ENCODE measurements around the gene ZNF730.
"Not testable (repeated sequence)": the region's sequence is repeated elsewhere in the genome, so short reads cannot be mapped to it uniquely, and the experiment has no call there.

Gene ZNF730

DNA sequence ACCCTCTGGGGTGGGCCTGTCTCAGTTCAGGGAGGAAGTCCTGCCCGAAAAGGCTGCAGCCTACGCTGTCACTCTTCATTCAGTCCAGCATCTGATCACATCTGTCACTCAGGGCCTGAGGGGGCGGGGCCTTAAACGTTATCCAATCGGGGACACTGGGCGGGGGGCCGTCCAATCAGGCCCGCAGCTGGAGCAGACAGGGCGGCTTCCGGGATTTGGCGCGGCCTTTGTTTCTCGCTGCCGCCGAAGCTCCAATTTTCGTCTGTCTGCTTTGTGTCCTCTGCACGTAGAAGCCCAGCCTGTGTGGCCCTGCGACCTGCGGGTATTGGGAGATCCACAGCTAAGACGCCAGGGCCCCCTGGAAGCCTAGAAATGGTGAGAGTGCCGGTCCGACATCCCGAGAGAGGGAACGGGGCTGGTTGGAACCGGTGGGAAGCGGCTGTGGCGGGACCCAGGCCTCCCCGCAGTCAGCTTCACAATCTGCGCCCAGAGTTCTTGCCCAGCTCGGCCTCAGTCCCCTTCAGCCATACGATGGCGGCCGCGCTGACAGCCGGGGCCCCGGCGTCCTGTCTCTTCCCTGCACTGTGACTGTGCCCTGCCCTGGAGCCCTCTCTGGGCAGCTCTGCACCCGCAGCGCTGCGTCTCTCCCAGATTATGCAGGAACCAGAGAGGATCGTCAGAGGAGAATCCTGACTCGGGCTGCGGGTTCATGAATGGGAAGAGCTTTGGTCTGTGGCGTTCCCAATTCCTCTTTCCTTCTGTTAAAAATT lies at the start of gene ZNF730:
ZNF730 (plus strand) TSS at position 224 of the 770 bp plus-strand sequence; CDS start at position 373, 149 bp downstream.
- in situ Hi-C loops (cut with MboI; ENCODE audit: low sequenced_read_pairs), result no loop called here

DNA sequence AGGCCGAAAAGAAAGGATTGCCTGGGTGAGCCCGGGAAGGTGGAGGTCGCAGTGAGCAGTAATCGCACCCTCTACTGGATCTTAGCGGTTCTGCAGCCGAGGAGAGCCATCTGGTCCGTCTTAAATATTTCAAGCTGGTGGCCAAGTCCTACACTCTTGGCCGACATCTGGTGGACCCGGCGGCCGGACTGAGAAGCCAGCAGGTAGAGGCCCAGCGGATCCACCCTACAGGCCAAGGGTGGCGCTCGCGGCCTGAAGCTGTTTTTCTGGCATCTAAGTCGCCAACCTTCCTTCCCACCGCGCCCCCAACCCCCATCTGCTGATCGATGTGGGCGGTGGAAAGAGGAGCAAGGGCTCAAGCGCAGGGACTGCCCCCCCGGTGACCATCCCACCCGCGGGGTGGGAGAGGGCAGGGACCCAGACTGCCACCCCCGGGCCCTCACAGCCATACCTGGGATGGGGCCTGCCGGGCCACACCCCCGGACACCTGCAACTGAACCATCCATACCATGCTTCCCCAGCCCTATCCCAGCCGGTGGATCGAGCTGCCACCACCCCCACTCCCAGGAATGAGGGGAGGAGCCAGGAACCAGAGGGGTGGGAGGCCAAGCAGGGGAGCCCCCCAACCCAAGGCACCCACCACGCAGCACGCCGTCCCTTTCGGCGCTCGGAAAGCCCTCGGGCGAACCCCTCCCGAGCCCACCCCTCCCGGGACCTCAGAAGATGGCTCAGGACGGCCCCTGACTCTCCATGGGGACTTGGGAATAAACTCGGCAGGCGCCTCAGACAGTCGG lies 46.3 kb upstream of the ZNF730 start:
- in situ Hi-C loops (cut with MboI; ENCODE audit: low sequenced_read_pairs), result no loop called here

DNA sequence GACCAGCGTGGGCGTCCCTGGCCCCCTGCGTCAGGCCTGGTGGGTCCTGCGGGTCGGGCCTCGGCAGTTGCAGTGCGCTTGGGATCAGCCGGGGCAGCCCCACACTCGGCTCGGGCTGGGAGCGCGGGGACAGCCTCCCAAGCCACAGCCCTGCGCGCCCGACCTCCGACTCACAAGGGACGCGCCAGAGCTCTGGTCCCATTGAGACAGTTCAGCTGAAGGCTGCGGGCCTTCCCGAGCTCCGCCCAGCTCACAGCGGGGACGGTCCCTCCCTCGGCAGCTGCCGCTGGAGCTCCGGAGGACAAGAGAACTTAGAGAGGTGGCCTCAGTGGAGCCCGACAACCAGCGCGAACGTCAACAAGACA lies 45.7 kb upstream of the ZNF730 start:
- in situ Hi-C loops (cut with MboI; ENCODE audit: low sequenced_read_pairs), result no loop called here

DNA sequence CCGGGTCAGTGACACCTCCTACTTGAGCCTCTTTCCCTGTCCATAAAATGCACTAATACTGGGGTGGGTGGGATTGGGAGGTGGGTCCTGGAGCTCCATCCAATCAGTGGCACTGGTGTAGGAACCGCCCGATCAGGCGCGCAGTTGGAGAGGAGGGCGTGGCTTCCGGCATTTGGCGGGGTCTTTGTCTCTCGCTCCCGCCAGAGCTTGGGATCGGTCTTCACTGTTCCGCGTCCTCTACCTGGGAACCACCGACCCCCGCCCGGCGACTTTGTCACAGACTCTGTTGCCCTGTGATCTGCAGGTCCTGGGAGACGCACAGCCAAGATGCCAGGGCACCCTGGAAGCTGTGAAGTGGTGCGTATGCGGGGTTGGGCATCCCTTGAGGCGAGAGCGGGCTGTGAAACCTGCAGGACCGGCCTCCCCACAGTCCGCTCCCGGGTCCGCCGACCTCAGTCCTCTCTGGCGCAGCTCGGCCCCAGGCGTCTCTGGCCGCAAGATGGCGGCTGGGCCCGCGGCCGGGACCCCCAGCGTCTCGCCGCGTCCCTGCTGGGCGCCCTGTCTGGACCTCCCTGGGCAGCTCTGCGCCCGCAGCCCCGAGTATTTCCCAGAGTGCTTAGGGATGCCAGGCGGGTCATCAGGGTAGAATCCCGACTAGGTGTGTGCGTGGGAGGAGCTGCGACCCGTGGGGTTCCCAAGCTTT lies 41.6 kb upstream of the ZNF730 start:
- in situ Hi-C loops (cut with MboI; ENCODE audit: low sequenced_read_pairs), result no loop called here

DNA sequence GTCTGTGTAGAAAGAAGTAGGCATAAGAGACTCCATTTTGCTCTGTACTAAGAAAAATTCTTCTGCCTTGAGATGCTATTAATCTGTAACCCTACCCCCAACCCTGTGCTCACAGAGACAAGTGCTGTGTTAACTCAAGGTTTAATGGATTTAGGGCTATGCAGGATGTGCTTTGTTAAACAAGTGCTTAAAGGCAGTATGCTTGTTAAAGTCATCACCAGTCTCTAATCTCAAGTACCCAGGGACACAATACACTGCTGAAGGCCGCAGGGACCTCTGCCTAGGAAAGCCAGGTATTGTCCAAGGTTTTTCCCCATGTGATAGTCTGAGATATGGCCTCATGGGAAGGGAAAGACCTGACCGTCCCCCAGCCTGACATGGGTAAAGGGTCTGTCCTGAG lies 39.0 kb upstream of the ZNF730 start:
- in situ Hi-C loops (cut with MboI; ENCODE audit: low sequenced_read_pairs), result not testable (repeated sequence)

DNA sequence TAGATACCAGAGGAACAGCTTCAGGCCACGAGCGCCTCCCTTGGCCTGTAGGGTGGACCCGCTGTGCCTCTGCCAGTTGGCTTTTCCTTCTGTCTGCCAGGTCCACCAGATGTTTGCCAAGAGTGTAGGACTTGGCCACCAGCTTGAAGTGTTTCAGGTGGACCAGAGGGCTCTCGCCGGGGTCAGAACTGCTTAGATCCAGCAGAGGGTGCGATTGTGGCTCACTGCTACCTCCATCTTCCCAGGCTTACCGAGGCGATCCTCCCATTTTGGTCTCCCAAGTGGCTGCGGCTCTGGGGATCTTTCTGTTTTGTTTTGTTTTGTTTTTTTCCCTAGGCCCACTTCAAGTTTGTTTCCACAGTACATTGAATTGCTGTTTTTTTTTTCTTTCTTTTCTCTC lies 23.0 kb upstream of the ZNF730 start:
- in situ Hi-C loops (cut with MboI; ENCODE audit: low sequenced_read_pairs), result no loop called here

DNA sequence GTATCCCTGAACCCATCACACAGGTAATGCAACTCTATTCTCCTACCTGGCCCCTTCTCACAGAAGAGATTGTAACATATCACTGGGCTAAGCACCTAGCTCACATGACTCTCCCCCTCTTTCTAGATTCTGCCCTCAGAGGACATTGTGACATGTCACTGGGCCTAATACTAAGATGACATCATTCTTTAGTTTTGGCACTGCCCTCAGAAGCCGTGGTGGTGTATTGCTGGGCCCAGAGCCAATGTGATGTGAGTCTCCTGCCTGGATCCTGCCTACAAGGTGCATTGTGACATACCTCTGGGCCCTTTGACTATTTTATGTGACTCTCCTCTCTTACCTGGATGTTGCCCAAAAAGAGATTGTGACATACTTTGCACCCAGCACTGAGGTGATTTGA lies 21.4 kb upstream of the ZNF730 start:
- in situ Hi-C loops (cut with MboI; ENCODE audit: low sequenced_read_pairs), result no loop called here

DNA sequence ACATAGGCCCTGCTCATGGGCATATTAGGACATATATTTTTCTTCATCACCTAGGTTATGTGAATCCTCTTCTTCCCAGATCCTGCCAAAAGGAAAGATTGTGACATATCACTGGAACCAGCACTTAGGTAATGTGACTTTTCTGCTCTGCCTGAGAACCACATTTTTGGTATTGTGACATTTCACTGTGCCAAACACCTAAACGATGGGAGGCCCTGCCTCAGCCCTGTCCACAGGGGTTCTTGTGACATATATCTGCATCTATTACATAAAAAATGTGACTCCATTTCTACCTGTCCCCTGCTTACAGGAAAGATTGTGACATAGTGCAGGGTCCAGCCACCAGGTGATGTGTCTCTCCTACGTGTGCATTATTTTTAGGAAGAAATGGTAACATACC lies 18.5 kb upstream of the ZNF730 start:
- in situ Hi-C loops (cut with MboI; ENCODE audit: low sequenced_read_pairs), result no loop called here

DNA sequence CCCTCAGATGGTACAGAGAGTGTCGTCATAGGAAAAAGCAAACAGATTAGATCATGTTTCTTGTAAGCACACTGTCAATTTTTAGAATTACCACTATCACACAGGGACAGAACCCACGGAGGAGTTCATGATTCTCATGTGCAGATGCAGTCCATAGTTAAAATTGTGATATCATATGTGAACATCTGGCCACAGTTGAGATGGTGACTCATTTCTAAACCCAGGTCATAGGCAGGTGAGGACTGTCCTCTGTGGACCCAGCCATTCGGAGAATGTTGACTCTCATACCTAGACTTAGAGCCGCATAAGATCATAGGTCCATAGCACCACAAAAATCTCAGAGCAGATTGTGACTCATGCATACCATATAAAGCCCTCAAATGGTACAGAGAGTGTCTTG lies 17.8 kb upstream of the ZNF730 start:
- in situ Hi-C loops (cut with MboI; ENCODE audit: low sequenced_read_pairs), result no loop called here

DNA sequence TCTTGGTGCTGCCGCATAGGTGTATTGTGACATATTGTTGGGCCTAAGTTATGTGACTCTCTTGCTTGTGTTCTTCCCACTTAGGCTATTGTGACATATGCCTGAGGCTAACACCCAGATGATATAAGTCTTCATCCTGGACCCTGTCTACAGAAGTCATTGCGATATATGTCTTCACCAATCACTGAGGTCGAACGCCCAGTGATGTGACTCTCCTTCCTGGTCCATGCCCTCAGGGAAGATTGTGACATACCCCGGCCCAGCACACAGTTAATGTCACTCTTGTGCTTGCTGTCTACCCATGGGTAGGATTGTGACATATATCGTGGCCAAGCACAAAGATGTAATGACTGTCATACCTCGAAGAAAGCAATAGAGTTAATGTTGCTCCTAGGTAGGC lies 16.9 kb upstream of the ZNF730 start:
- in situ Hi-C loops (cut with MboI; ENCODE audit: low sequenced_read_pairs), result no loop called here

DNA sequence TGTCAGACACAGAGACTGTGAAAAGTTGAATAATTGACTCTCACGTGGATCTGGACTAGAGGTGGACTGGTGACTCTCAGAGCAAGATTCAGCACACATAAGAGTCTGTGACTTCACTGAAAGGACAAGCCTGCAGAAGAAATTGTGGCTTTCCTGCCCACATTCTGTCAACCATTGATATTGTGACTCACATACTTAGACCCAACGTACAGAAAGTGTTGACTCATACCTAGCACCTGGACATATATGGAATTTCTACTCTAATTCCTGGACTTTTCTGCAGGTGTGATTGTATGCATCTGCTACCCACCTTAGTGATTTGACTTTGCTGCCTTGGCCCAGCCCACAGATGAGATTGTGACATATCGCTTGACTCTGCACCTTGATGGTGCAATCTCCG lies 15.6 kb upstream of the ZNF730 start:
- in situ Hi-C loops (cut with MboI; ENCODE audit: low sequenced_read_pairs), result no loop called here

DNA sequence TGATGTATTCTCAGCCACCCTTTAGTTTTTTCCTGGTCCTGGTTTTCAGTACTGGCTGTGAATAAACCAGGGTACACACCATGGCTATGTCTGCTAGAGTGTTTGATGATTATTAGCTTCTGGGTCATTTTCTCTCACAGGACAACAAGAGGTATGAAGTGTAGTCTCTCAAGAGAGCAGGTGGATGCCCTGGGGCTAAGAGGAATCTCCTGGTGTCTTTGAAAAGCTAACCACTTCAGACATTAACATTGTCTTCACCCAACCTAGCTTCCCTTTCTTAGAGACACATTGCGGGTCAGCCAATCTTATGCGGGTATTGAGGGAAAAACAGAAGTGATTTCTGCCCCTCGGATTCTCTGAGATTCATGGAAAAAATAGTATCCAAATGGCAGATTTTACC lies 1.6 kb downstream of the ZNF730 start:
- in situ Hi-C loops (cut with MboI; ENCODE audit: low sequenced_read_pairs), result no loop called here

DNA sequence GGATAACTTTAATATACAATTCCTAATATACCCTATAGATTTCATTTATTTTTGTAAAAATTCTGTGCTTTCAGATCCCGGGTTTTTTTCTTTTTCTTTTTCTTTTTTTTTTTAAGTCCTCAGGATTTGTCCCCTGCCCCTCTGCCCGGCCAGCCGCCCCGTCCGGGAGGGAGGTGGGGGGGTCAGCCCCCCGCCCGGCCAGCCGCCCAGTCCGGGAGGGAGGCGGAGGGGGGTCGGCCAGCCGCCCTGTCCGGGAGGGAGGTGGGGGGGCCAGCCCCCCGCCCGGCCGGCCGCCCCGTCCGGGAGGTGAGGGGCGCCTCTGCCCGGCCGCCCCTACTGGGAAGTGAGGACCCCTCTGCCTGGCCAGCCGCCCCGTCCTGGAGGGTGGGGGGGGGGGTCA lies 17.4 kb downstream of the ZNF730 start:
- in situ Hi-C loops (cut with MboI; ENCODE audit: low sequenced_read_pairs), result not testable (repeated sequence)

DNA sequence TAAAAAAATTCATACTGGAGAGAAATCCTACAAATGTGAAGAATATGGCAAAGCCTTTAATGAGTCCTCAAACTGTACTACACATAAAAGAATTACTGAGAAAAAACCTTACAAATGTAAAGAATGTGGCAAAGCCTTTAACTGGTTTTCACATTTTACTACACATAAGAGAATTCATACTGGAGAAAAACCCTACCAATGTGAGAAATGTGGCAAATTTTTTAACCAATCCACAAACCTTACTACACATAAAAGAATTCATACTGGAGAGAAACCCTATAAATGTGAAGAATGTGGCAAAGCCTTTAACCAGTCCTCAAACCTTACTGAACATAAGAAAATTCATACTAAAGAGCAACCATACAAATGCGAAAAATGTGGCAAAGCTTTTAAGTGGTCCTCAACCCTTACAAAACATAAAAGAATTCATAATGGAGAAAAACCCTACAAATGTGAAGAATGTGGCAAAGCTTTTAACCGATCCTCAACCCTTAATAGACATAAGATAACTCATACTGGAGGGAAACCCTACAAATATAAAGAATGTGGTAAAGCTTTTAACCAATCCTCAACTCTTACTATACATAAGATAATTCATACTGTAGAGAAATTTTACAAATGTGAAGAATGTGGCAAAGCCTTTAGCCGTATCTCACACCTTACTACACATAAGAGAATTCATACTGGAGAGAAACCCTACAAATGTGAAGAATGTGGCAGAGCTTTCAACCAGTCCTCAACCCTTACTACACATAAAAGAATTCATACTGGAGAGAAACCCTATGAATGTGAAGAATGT lies 29.0 kb downstream of the ZNF730 start:
- in situ Hi-C loops (cut with MboI; ENCODE audit: low sequenced_read_pairs), result no loop called here

DNA sequence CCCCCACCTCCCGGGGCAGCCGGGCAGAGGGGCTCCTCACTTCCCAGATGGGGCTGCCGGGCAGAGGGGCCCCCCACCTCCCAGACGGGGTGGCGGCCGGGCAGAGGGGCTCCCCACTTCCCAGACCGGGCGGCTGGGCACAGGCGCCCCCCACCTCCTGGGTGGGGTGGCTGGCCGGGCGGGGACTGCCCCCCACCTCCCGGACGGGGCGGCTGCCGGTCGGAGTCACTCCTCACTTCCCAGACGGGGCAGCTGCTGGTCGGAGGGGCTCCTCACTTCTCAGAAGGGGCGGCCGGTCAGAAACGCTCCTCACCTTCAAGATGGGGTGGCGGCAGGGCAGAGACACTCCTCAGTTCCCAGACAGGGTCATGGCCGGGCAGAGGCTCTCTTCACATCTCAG lies 43.9 kb downstream of the ZNF730 start:
- in situ Hi-C loops (cut with MboI; ENCODE audit: low sequenced_read_pairs), result no loop called here

DNA sequence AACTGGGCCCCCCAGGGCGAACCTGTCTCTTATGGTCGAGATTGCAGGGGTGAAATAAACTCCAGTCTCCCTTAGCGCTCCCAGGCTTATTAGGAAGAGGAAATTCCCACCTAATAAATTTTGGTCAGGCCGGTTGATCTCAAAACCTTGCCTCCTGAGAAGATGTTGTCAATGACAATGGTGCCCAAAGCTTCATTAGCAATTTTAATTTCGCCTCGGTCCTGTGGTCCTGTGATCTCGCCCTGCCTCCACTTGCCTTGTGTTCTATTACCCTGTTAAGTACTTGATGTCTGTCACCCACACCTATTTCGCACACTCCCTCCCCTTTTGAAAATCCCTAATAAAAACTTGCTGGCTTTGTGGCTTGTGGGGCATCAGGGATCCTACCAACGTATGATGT lies 51.5 kb downstream of the ZNF730 start:
- in situ Hi-C loops (cut with MboI; ENCODE audit: low sequenced_read_pairs), result not testable (repeated sequence)

DNA sequence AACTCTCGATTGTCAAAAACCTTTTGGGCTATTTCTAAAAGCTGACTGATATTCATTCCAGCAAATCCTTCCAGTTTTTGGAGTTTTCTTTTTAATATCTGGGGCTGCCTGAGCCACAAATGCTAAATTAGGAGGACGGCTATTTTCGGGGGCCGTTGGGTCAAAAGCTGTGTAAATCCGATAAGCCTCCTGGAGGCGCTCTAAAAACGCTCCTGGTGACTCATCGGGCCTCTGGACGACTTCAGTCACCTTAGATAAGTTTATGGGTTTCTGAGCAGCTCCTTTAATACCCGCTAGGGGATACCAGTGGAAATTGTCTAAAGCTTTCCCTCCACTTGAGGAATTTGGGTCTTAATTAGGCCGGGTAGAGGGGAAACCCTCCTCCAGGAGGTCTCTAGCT lies 66.4 kb downstream of the ZNF730 start:
- in situ Hi-C loops (cut with MboI; ENCODE audit: low sequenced_read_pairs), result no loop called here

DNA sequence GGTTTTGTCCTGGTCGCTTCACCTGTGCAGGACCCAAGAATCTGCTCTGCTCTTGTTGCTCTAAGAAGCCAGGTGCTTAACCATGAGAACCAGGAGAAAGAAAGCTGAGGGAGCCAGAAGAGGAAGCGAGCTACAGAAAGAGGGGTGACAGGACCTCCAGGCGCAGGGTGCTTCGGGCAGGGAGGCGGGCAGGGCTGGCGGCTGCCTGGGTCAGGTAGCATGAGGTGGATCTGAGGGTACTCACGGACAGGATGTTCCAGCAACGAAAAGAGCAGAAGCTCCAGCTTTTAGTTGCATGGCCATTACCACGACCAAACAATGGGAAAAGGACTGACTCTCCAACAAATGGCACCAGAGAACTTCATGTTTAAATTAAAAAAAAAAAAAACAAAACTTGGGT lies 73.5 kb downstream of the ZNF730 start:
- in situ Hi-C loops (cut with MboI; ENCODE audit: low sequenced_read_pairs), result no loop called here

Measured in HL-60/S4 treated with retinoic acid at 250 ng/mL for 4 days and 3 days (cell line).